HG03025 (cell line): ENCODE data around the gene HLA-DQB2.
"Not testable (repeated sequence)": the region's sequence is repeated elsewhere in the genome, so short reads cannot be mapped to it uniquely, and the experiment has no call there.

Experiments used
- ATAC-seq: cut with Tn5 transposase; IDR thresholded peaks from one replicate; pipeline ENCODE4 v1.9.1; 2021; ENCODE audit warnings: mild to moderate bottlenecking, moderate library complexity; ENCODE audit not compliant: unreplicated experiment, low FRiP score

HLA-DQB2 gene

GRCh38 chr6:32752580-32752979 is 10.8 kb downstream of the HLA-DQB2 start:
- ATAC-seq, result no peak

- not testable (repeated sequence) for ATAC-seq
Observed at GRCh38 chr6:32745649-32746048, 17.7 kb downstream of the HLA-DQB2 start.

GRCh38 chr6:32744776-32745175 is 18.6 kb downstream of the HLA-DQB2 start:
- no peak for ATAC-seq

GRCh38 chr6:32742374-32742773 is 21.0 kb downstream of the HLA-DQB2 start:
- ATAC-seq, result no peak

- ATAC-seq, result no peak
Observed at GRCh38 chr6:32741031-32741960, 22.0 kb downstream of the HLA-DQB2 start, which contains the start of gene HLA-DQA2. Gene HLA-DQA2, plus strand, starts transcription at chr6:32741391. Its CDS starts 53 bp downstream, at chr6:32741444.

GRCh38 chr6:32738126-32738525 is 25.2 kb downstream of the HLA-DQB2 start:
- no peak for ATAC-seq

GRCh38 chr6:32718879-32719278 is 44.5 kb downstream of the HLA-DQB2 start:
- ATAC-seq, result no peak

GRCh38 chr6:32716396-32716795 is 46.9 kb downstream of the HLA-DQB2 start:
- no peak for ATAC-seq

- no peak for ATAC-seq
Observed at GRCh38 chr6:32713241-32713640, 50.1 kb downstream of the HLA-DQB2 start.

GRCh38 chr6:32709625-32710024 is 53.7 kb downstream of the HLA-DQB2 start:
- ATAC-seq, result no peak
